IMR-90 (cell line): ENCODE measurements around the gene RGP1.

Experiments used
- BHLHE40 ChIP-seq: fragments of 150-350 bp; IDR thresholded peaks from 2 replicates; pipeline ENCODE4 v1.6.1; 2016; ENCODE audit warnings: mild to moderate bottlenecking, low read depth, low read length
- CHD1 ChIP-seq: IDR thresholded peaks from 2 replicates; pipeline ENCODE4 v1.6.1; 2012; ENCODE audit warnings: low read depth, low read length, improper control_type of control experiment
- FOS ChIP-seq: fragments of 150-350 bp; IDR thresholded peaks from 2 replicates; pipeline ENCODE4 v1.6.1; 2016; ENCODE audit warnings: low read depth, low read length
- POLR2A ChIP-seq: IDR thresholded peaks from 2 replicates; pipeline ENCODE4 v1.6.1; 2012; ENCODE audit warnings: mild to moderate bottlenecking, low read depth, low read length
- RAD21 ChIP-seq: IDR thresholded peaks from 2 replicates; pipeline ENCODE4 v1.6.1; 2012; ENCODE audit warnings: low read length, improper control_type of control experiment
- RCOR1 ChIP-seq: IDR thresholded peaks from 2 replicates; pipeline ENCODE4 v1.6.1; 2012; ENCODE audit warnings: mild to moderate bottlenecking, low read length, improper control_type of control experiment; ENCODE audit not compliant: insufficient replicate concordance
- RFX5 ChIP-seq: IDR thresholded peaks from 2 replicates; pipeline ENCODE4 v1.8.0; 2012; ENCODE audit warnings: low read depth, mild to moderate bottlenecking, low read length, moderate library complexity
- SMC3 ChIP-seq: fragments of 150-350 bp; IDR thresholded peaks from 2 replicates; pipeline ENCODE4 v1.6.1; 2016; ENCODE audit warnings: low read depth, mild to moderate bottlenecking, antibody characterized with exemption, low read length, moderate library complexity
- TF ChIP-seq, protein P1 (sequence below): conservative IDR thresholded peaks from 2 replicates; pipeline ENCODE4 v1.5.1; 2012; ENCODE audit warnings: mild to moderate bottlenecking, low read depth, low read length, improper control_type of control experiment
- TF ChIP-seq, protein P2 (sequence below): fragments of 150-350 bp; IDR thresholded peaks from 2 replicates; pipeline ENCODE4 v1.6.1; 2016; ENCODE audit warnings: low read depth, mild to moderate bottlenecking, low read length, moderate library complexity, borderline replicate concordance

DNA sequence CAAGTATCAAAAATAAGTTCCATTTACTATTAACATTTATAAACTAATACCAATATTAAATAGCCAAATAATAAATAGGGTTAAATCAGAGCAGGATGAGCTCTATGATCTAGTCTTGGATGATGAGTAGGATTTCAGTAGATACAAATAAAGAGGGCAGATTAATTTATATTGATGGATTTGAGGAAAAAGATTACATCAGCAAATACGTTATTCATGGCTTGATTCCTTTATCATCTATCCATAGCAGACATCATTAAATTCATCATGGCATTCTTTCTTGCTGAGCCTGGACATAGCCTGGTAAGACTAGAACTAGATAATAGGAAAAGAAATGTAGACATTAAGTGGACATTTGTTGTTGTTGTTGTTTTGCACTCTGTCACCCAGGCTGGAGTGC, 18.4 kb downstream of the RGP1 start:
- TF ChIP-seq BHLHE40, result no peak
- TF ChIP-seq, protein P1, sequence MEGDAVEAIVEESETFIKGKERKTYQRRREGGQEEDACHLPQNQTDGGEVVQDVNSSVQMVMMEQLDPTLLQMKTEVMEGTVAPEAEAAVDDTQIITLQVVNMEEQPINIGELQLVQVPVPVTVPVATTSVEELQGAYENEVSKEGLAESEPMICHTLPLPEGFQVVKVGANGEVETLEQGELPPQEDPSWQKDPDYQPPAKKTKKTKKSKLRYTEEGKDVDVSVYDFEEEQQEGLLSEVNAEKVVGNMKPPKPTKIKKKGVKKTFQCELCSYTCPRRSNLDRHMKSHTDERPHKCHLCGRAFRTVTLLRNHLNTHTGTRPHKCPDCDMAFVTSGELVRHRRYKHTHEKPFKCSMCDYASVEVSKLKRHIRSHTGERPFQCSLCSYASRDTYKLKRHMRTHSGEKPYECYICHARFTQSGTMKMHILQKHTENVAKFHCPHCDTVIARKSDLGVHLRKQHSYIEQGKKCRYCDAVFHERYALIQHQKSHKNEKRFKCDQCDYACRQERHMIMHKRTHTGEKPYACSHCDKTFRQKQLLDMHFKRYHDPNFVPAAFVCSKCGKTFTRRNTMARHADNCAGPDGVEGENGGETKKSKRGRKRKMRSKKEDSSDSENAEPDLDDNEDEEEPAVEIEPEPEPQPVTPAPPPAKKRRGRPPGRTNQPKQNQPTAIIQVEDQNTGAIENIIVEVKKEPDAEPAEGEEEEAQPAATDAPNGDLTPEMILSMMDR, result no peak
- no peak for TF ChIP-seq RFX5
- no peak for TF ChIP-seq CHD1
- no peak for TF ChIP-seq POLR2A
- no peak for TF ChIP-seq FOS
- no peak for TF ChIP-seq SMC3
- TF ChIP-seq, protein P2, sequence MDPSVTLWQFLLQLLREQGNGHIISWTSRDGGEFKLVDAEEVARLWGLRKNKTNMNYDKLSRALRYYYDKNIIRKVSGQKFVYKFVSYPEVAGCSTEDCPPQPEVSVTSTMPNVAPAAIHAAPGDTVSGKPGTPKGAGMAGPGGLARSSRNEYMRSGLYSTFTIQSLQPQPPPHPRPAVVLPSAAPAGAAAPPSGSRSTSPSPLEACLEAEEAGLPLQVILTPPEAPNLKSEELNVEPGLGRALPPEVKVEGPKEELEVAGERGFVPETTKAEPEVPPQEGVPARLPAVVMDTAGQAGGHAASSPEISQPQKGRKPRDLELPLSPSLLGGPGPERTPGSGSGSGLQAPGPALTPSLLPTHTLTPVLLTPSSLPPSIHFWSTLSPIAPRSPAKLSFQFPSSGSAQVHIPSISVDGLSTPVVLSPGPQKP, result no peak
- no peak for TF ChIP-seq RCOR1
- no peak for TF ChIP-seq RAD21
